SK-N-SH treated with all-trans-retinoic acid at 6 μM for 48 hours (cell line): Measurements from ENCODE around the gene BTG2.

Experiments
- ATAC-seq: fragments of 200-7000 bp; cut with Tn5 transposase; 3 replicates; pipeline ENCODE4 v1.9.1; 2020; ENCODE audit warnings: mild to moderate bottlenecking, moderate library complexity
- ARNTL ChIP-seq: fragments of 450-650 bp; formaldehyde crosslinking; IDR thresholded peaks from 2 replicates; pipeline ENCODE4 v1.5.0; 2020; ENCODE audit warnings: low read depth, mild to moderate bottlenecking, moderate library complexity, borderline replicate concordance
- BACH2 ChIP-seq: fragments of 250-450 bp; sonication (Bioruptor Pico); IDR thresholded peaks from 2 replicates; pipeline ENCODE4 v1.9.0; 2021; ENCODE audit warnings: mild to moderate bottlenecking, borderline replicate concordance
- CSDC2 ChIP-seq: fragments of 250-450 bp; sonication (Bioruptor Pico); IDR thresholded peaks from 2 replicates; pipeline ENCODE4 v1.5.0; 2020; ENCODE audit warnings: mild to moderate bottlenecking, moderate library complexity
- ESRRG ChIP-seq: fragments of 250-450 bp; sonication (Bioruptor Pico); IDR thresholded peaks from 2 replicates; pipeline ENCODE4 v1.6.1; 2021; ENCODE audit warnings: mild to moderate bottlenecking
- GLIS3 ChIP-seq: fragments of 250-450 bp; sonication (Bioruptor Pico); IDR thresholded peaks from 2 replicates; pipeline ENCODE4 v1.5.0; 2020; ENCODE audit warnings: mild to moderate bottlenecking, moderate library complexity
- ISL1 ChIP-seq: fragments of 250-450 bp; sonication (Bioruptor Pico); IDR thresholded peaks from 2 replicates; pipeline ENCODE4 v2.1.2; 2022; ENCODE audit warnings: mild to moderate bottlenecking, moderate library complexity
- OSR1 ChIP-seq: fragments of 250-450 bp; sonication (Bioruptor Pico); IDR thresholded peaks from 2 replicates; pipeline ENCODE4 v1.8.0; 2022; ENCODE audit warnings: moderate library complexity, mild to moderate bottlenecking, inconsistent platforms
- PPARA ChIP-seq: fragments of 250-450 bp; sonication (Bioruptor Pico); IDR thresholded peaks from 2 replicates; pipeline ENCODE4 v1.5.0; 2020; ENCODE audit warnings: mild to moderate bottlenecking, borderline replicate concordance
- SNAI2 ChIP-seq: fragments of 250-450 bp; sonication (Bioruptor Pico); IDR thresholded peaks from 2 replicates; pipeline ENCODE4 v1.5.0; 2020; ENCODE audit warnings: mild to moderate bottlenecking, moderate library complexity
- TCF4 ChIP-seq: fragments of 250-450 bp; sonication (Bioruptor Pico); IDR thresholded peaks from 2 replicates; pipeline ENCODE4 v1.8.0; 2021; ENCODE audit warnings: mild to moderate bottlenecking, moderate library complexity, borderline replicate concordance
- TOX ChIP-seq: fragments of 250-450 bp; sonication (Bioruptor Pico); IDR thresholded peaks from 2 replicates; pipeline ENCODE4 v1.8.0; 2021; ENCODE audit warnings: mild to moderate bottlenecking, moderate library complexity, borderline replicate concordance
- ZC3H10 ChIP-seq: fragments of 250-450 bp; sonication (Bioruptor Pico); IDR thresholded peaks from 2 replicates; pipeline ENCODE4 v1.5.1; 2021; ENCODE audit warnings: mild to moderate bottlenecking, moderate library complexity
- ZFP3 ChIP-seq: fragments of 250-450 bp; sonication (Bioruptor Pico); IDR thresholded peaks from 2 replicates; pipeline ENCODE4 v1.5.0; 2020; ENCODE audit warnings: mild to moderate bottlenecking, moderate library complexity
- ZFP30 ChIP-seq: fragments of 450-650 bp; formaldehyde crosslinking; IDR thresholded peaks from 2 replicates; pipeline ENCODE4 v1.5.0; 2022; ENCODE audit warnings: mild to moderate bottlenecking, moderate library complexity
- ZNF565 ChIP-seq: fragments of 450-650 bp; formaldehyde crosslinking; conservative IDR thresholded peaks from 2 replicates; pipeline ENCODE4 v1.5.0; 2020; ENCODE audit warnings: low read depth, mild to moderate bottlenecking, moderate library complexity
- ZNF70 ChIP-seq: fragments of 450-650 bp; formaldehyde crosslinking; IDR thresholded peaks from 2 replicates; pipeline ENCODE4 v1.5.0; 2020; ENCODE audit warnings: mild to moderate bottlenecking, moderate library complexity
- ZNF8 ChIP-seq: fragments of 450-650 bp; formaldehyde crosslinking; IDR thresholded peaks from 2 replicates; pipeline ENCODE4 v1.5.0; 2020; ENCODE audit warnings: mild to moderate bottlenecking, moderate library complexity
- TF ChIP-seq, protein P1 (sequence below): fragments of 250-450 bp; sonication (Bioruptor Pico); IDR thresholded peaks from 2 replicates; pipeline ENCODE4 v1.5.1; 2021; ENCODE audit warnings: mild to moderate bottlenecking, moderate library complexity
- TF ChIP-seq, protein P2 (sequence below): fragments of 250-450 bp; sonication (Bioruptor Pico); IDR thresholded peaks from 2 replicates; pipeline ENCODE4 v1.8.0; 2021; ENCODE audit warnings: low read depth, mild to moderate bottlenecking, moderate library complexity, borderline replicate concordance
- TF ChIP-seq, protein P3 (sequence below): fragments of 250-450 bp; sonication (Bioruptor Pico); IDR thresholded peaks from 2 replicates; pipeline ENCODE4 v1.8.0; 2020; ENCODE audit warnings: mild to moderate bottlenecking, moderate library complexity, borderline replicate concordance
- TF ChIP-seq, protein P4 (sequence below): fragments of 250-450 bp; sonication (Bioruptor Pico); IDR thresholded peaks from 2 replicates; pipeline ENCODE4 v1.5.1; 2020; ENCODE audit warnings: low read depth, mild to moderate bottlenecking, moderate library complexity

Gene BTG2

DNA sequence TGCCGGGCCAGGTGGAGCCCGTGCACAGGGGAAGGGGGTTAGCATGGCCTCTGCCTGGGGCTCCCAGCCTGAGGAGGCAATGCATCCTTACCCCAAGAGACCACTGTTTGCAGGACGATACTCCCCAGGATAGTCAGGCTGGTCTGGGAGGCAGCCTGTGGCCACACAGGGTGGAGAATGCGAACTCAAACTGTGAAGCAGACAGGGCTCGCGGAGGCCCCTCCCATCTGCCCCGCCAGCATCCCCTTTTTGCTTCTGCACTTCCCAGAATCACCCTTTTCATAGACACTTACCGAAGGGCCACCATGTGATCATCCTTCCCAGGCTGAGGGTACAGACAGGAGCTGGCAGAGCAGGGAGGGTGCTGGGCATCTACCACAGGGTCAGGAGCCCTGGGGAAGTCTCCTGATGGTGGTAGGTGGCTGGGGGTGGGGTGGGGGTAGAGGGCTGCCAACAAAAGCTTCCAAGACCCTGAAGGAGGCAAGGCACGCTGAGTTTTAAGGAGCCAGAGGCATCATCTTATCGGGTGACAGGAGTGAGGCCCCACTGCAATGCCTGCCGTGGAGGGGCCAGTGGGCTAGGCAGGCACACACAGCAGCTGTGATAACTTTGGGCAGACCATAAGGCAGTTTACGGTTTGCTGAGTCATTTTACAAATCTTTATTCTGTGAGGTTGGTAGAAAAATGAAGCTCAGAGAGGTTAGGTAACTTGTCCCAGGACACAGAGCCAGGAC lies 31.3 kb upstream of the BTG2 start:
- no peak for TF ChIP-seq PPARA
- no peak for TF ChIP-seq ZFP3 (CRISPR knock-in tag)
- TF ChIP-seq, protein P1, sequence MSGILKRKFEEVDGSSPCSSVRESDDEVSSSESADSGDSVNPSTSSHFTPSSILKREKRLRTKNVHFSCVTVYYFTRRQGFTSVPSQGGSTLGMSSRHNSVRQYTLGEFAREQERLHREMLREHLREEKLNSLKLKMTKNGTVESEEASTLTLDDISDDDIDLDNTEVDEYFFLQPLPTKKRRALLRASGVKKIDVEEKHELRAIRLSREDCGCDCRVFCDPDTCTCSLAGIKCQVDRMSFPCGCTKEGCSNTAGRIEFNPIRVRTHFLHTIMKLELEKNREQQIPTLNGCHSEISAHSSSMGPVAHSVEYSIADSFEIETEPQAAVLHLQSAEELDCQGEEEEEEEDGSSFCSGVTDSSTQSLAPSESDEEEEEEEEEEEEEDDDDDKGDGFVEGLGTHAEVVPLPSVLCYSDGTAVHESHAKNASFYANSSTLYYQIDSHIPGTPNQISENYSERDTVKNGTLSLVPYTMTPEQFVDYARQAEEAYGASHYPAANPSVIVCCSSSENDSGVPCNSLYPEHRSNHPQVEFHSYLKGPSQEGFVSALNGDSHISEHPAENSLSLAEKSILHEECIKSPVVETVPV (CRISPR knock-in tag): no peak
- TF ChIP-seq ZNF565 (CRISPR knock-in tag): no peak
- TF ChIP-seq ZC3H10 (CRISPR knock-in tag): no peak
- TF ChIP-seq, protein P2, sequence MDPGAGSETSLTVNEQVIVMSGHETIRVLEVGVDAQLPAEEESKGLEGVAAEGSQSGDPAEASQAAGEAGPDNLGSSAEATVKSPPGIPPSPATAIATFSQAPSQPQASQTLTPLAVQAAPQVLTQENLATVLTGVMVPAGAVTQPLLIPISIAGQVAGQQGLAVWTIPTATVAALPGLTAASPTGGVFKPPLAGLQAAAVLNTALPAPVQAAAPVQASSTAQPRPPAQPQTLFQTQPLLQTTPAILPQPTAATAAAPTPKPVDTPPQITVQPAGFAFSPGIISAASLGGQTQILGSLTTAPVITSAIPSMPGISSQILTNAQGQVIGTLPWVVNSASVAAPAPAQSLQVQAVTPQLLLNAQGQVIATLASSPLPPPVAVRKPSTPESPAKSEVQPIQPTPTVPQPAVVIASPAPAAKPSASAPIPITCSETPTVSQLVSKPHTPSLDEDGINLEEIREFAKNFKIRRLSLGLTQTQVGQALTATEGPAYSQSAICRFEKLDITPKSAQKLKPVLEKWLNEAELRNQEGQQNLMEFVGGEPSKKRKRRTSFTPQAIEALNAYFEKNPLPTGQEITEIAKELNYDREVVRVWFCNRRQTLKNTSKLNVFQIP (CRISPR knock-in tag): no peak
- TF ChIP-seq ARNTL (CRISPR knock-in tag): no peak
- no peak for TF ChIP-seq TOX (CRISPR knock-in tag)
- TF ChIP-seq CSDC2 (CRISPR knock-in tag): no peak
- TF ChIP-seq, protein P3, sequence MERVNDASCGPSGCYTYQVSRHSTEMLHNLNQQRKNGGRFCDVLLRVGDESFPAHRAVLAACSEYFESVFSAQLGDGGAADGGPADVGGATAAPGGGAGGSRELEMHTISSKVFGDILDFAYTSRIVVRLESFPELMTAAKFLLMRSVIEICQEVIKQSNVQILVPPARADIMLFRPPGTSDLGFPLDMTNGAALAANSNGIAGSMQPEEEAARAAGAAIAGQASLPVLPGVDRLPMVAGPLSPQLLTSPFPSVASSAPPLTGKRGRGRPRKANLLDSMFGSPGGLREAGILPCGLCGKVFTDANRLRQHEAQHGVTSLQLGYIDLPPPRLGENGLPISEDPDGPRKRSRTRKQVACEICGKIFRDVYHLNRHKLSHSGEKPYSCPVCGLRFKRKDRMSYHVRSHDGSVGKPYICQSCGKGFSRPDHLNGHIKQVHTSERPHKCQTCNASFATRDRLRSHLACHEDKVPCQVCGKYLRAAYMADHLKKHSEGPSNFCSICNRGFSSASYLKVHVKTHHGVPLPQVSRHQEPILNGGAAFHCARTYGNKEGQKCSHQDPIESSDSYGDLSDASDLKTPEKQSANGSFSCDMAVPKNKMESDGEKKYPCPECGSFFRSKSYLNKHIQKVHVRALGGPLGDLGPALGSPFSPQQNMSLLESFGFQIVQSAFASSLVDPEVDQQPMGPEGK: no peak
- TF ChIP-seq ESRRG (CRISPR knock-in tag): no peak
- TF ChIP-seq ZNF8 (CRISPR knock-in tag): no peak
- TF ChIP-seq, protein P4, sequence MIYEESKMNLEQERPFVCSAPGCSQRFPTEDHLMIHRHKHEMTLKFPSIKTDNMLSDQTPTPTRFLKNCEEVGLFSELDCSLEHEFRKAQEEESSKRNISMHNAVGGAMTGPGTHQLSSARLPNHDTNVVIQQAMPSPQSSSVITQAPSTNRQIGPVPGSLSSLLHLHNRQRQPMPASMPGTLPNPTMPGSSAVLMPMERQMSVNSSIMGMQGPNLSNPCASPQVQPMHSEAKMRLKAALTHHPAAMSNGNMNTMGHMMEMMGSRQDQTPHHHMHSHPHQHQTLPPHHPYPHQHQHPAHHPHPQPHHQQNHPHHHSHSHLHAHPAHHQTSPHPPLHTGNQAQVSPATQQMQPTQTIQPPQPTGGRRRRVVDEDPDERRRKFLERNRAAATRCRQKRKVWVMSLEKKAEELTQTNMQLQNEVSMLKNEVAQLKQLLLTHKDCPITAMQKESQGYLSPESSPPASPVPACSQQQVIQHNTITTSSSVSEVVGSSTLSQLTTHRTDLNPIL (CRISPR knock-in tag): no peak
- TF ChIP-seq SNAI2 (CRISPR knock-in tag): no peak
- TF ChIP-seq TCF4 (CRISPR knock-in tag): no peak
- TF ChIP-seq ISL1 (CRISPR knock-in tag): no peak
- no peak for TF ChIP-seq BACH2
- TF ChIP-seq, all 23 proteins: peak for 0
- ATAC-seq: no peak

DNA sequence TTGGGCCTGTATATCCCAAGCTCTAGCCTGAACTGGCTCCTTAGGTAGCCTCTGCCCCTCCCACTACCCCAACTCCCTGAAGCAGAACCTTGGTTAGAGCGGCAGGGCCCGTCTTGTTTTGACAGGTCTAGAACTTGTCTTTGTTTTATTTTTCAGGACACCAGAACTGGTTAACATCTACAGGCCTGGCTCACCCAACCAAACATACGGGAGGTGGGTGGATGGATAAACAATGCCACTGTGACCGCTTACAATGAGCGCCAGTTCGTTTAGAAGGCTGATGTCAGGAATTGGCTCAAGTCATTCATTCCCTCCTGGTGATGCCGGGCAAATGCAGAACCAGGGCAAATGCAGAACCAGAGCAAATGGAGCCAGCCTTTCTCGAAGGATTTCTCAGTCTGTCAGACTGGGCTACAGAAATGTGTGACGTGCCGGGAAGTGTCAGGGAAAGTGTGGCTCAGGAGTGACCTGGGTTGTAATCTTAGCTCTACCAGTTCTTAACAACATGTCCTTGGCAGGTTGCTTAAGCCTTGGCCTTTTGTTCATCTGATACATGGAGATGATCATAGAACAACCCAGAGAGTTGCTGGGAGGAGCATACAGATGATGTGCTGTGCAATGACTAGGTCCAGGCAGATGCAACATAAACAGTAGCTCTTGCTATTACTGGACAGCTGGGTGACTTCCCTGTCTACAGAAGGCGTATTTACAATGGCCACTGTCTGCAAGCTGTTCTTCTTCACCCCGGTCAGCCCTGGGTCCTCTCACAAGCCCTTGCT lies 30.5 kb upstream of the BTG2 start:
- no peak for TF ChIP-seq ESRRG (CRISPR knock-in tag)
- ATAC-seq: no peak

DNA sequence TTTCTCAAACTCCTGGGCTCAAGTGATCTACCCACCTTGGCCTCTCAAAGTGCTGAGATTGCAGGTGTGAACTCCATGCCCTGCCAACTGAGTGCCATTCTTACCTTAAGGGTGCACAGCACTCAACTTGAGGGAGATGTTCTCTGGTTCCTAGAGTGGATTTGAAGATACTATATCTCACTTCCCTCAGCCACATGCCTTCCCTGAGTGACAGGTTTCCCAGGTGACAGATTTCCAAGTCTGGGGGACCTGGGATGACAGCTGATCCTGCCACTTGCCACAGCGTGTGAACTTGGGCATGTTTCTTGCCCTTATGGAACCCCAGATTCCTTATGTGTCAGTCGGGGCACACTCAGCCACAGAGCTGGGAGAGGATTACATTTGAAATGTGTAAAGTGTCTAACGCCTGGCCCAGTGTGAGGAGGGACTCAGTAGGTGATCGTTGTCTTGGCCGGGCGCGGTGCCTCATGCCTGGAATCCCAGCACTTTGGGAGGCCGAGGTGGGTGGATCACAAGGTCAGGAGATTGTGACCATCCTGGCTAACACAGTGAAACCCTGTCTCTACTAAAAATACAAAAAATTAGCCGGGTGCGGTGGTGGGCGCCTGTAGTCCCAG lies 29.6 kb upstream of the BTG2 start:
- no peak for ATAC-seq
- TF ChIP-seq PPARA (no peak), OSR1 (CRISPR knock-in tag) (no peak), ESRRG (CRISPR knock-in tag) (no peak), ZFP30 (no peak), TOX (CRISPR knock-in tag) (no peak), SNAI2 (CRISPR knock-in tag) (no peak), ZNF565 (CRISPR knock-in tag) (no peak), ZNF8 (CRISPR knock-in tag) (no peak), BACH2 (no peak), ISL1 (CRISPR knock-in tag) (no peak), ZC3H10 (CRISPR knock-in tag) (no peak), ZNF70 (no peak), TCF4 (CRISPR knock-in tag) (no peak), GLIS3 (CRISPR knock-in tag) (no peak)
- TF ChIP-seq, protein P2 (CRISPR knock-in tag): no peak
- TF ChIP-seq, protein P1 (CRISPR knock-in tag): no peak
